Heart left ventricle (tissue), 16 donors: ENCODE measurements around the gene D2HGDH. TPM values are rescaled to one million over a fixed set of nuclear protein-coding genes. Genes with fewer than 3 reads are reported as not detected.
A peak's percentile ranks its signal among the peaks of the same experiment; 100 is the strongest.
"Not testable (repeated sequence)": the region's sequence is repeated elsewhere in the genome, so short reads cannot be mapped to it uniquely, and the experiment has no call there.

Experiments
- ATAC-seq, 4 donors: fragments of 200-7000 bp; cut with Tn5 transposase; one replicate each; pipeline ENCODE4 v1.9.1; 2020 to 2022; ENCODE audit warnings: moderate library complexity in 4 of 4, mild to moderate bottlenecking in 3 of 4, moderate number of reproducible peaks in 1 of 4
- DNase-seq, 5 donors: peaks; one replicate each; pipeline ENCODE4 v3.0.0-alpha.2; 2020
- H3K27ac ChIP-seq, 12 donors: fragments of 200-600 bp; sonication (generic) in 4 of 12; one replicate each; pipeline versions ENCODE4 v1.5.0 to v1.8.0; 2016 to 2022; ENCODE audit warnings: mild to moderate bottlenecking in 2 of 12
- H3K27me3 ChIP-seq, 9 donors: fragments of 200-600 bp; sonication (generic) in 2 of 9; one replicate each; pipeline versions ENCODE4 v1.5.1 to v1.8.0; 2016 to 2022; ENCODE audit warnings: mild to moderate bottlenecking in 3 of 9
- H3K36me3 ChIP-seq, 9 donors: fragments of 200-600 bp; sonication (generic) in 2 of 9; one replicate each; pipeline versions ENCODE4 v1.5.0 to v1.8.0; 2018 to 2022; ENCODE audit warnings: mild to moderate bottlenecking in 2 of 9
- H3K4me1 ChIP-seq, 12 donors: fragments of 200-600 bp; sonication (generic) in 4 of 12; one replicate each; pipeline versions ENCODE4 v1.5.0 to v1.8.0; 2016 to 2022; ENCODE audit warnings: mild to moderate bottlenecking in 3 of 12
- H3K4me3 ChIP-seq, 12 donors: fragments of 200-600 bp; sonication (generic) in 4 of 12; one replicate each; pipeline versions ENCODE4 v1.5.0 to v1.8.0; 2017 to 2022; ENCODE audit warnings: mild to moderate bottlenecking in 9 of 12, moderate library complexity in 4 of 12
- H3K9me3 ChIP-seq, 12 donors: fragments of 200-600 bp; sonication (generic) in 4 of 12; one replicate each; pipeline versions ENCODE4 v1.5.0 to v1.8.0; 2016 to 2022; ENCODE audit warnings: mild to moderate bottlenecking in 1 of 12
- POLR2A ChIP-seq, 2 donors: fragments of 450-650 bp; IDR thresholded peaks; one replicate each; pipeline ENCODE4 v1.6.1; 2017; ENCODE audit warnings: antibody characterized with exemption in 2 of 2, mild to moderate bottlenecking in 2 of 2, moderate library complexity in 2 of 2
- WGBS, 4 donors: extraction: QIAGEN DNeasy Blood & Tissue Kit in 2 of 4; methylation state at CpG; one replicate each; pipeline versions ENCODE4 v1.1.5 to v1.1.7; 2013 to 2018; 5-methylcytosine and 5-hydroxymethylcytosine counted together
- intact Hi-C, 10 donors: fragments of 100-400 bp; cut with DNase I; formaldehyde crosslinking; loops; one replicate each; pipeline versions ENCODE4 v1.11.1 to v1.14.2; 2022
- polyA plus RNA-seq, 2 donors: library from polyadenylated mRNA; stranded (reverse); fragments of 200-250 nt; gene quantifications; one replicate each; pipeline ENCODE4 v1.2.3, GENCODE V29; 2013
- total RNA-seq, 9 donors: library from RNA; depleted of rRNA in 2 of 9; stranded (reverse); fragments of >200 nt in 2 of 9; fragmentation: NEBNext Ultra II Directional in 3 of 9; extraction: Animal tissue kit (Norgen Biotek cat#: 25700) in 3 of 9; gene quantifications; one replicate each; pipeline versions ENCODE4 v1.1.0 to v1.2.4, GENCODE V29; 2016 to 2023
- TF ChIP-seq, protein P1 (sequence below), 12 donors: fragments of 200-600 bp; sonication (generic) in 4 of 12; IDR thresholded peaks; one replicate each; pipeline versions ENCODE4 v1.5.0 to v1.8.0; 2018 to 2022; ENCODE audit warnings: antibody characterized with exemption in 12 of 12, mild to moderate bottlenecking in 5 of 12
- donor health status: ischemic (EF 13 %, LVEDD 7.1; RV severe dilation, severe dysfunction).
- donor health status: healthy with polysubstance abuse.
- donor health status: DM: no; HTN: yes; CAD: no.
- donor health status: DM: no; HTN: no; CAD: no.
- donor health status: ischemic (EF 25% LVEDD 6.9; RV normal size, moderate dysfunction).
- donor health status: ischemic (EF 25% LVEDD 5.7; RV mildly dilated, moderate dysfunction).
- donor health status: healthy.
- donor health status: DM: yes; HTN: yes; CAD: no.
- donor health status: ischemic (EF 35%, LVEDD 5.7; RV mildly dilated, moderate dysfunction).
- donor health status: nonischemic (EF 11% LVEDD 7.7; RV severe dilation, severe dysfunction).
- donor health status: DM: yes; HTN: yes; CAD: no.
- donor health status: PGD.
- donor health status: ischemic (EF 29% LVEDD 5.4; RV normal size, mild dysfunction).
- donor health status: nonischemic (EF 23%, LVEDD 6.1; RV moderate dilation, normal function).

D2HGDH gene
- total and polyA plus RNA-seq, 11 donors, result 7.6 to 24.1 (median 19.8) TPM

- TF ChIP-seq, protein P1, sequence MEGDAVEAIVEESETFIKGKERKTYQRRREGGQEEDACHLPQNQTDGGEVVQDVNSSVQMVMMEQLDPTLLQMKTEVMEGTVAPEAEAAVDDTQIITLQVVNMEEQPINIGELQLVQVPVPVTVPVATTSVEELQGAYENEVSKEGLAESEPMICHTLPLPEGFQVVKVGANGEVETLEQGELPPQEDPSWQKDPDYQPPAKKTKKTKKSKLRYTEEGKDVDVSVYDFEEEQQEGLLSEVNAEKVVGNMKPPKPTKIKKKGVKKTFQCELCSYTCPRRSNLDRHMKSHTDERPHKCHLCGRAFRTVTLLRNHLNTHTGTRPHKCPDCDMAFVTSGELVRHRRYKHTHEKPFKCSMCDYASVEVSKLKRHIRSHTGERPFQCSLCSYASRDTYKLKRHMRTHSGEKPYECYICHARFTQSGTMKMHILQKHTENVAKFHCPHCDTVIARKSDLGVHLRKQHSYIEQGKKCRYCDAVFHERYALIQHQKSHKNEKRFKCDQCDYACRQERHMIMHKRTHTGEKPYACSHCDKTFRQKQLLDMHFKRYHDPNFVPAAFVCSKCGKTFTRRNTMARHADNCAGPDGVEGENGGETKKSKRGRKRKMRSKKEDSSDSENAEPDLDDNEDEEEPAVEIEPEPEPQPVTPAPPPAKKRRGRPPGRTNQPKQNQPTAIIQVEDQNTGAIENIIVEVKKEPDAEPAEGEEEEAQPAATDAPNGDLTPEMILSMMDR (IDR thresholded peaks at IDR 0.05), result no peak
- TF ChIP-seq POLR2A (IDR thresholded peaks at IDR 0.05), result no peak
- H3K4me3 ChIP-seq, result peak overlapping the region in 9 of 12 donors; percentile 32 to 61 (median 55)
These were observed 68.2 kb downstream of the D2HGDH start for GRCh38 chr2:241802421-241803318.

GRCh38 chr2:241803387-241804325 is 69.2 kb downstream of the D2HGDH start:
- TF ChIP-seq, protein P1 (IDR thresholded peaks at IDR 0.05), result no peak
- TF ChIP-seq POLR2A (IDR thresholded peaks at IDR 0.05), result no peak
- H3K36me3 ChIP-seq, result no peaks in the 10 kb centered on the region
- H3K9me3 ChIP-seq, result no peaks in the 10 kb centered on the region
- peaks cover 0 to 21% (median 0%) of the 10 kb centered on the region in 9 donors for H3K27me3 ChIP-seq
- H3K4me3 ChIP-seq, result peak overlapping the region; percentile 18 to 61 (median 53)
- peaks cover 0 to 26% (median 18%) of the 10 kb centered on the region in 12 donors for H3K4me1 ChIP-seq
- H3K27ac ChIP-seq, result peak overlapping the region in 1 of 12 donors; percentile 38
- ATAC-seq (peak; percentile 16 to 81 (median 66)), DNase-seq (peak in 4 of 5 donors; percentile 41 to 79 (median 76))
- intact Hi-C loops, result no loop called here
- 0 to 6% (median 2%) methylated on average over 24 to 109 of the region's 109 CpGs for WGBS, 4 donors

More at GRCh38 chr2:241802421-241803318, 68.2 kb downstream of the D2HGDH start:
- Histone ChIP-seq H3K36me3 (no peaks in the 10 kb centered on the region), H3K27ac (no peak overlapping the region), H3K4me1 (peaks cover 0 to 22% (median 18%) of the 10 kb centered on the region in 12 donors), H3K27me3 (peaks cover 0 to 21% (median 0%) of the 10 kb centered on the region in 9 donors), H3K9me3 (no peaks in the 10 kb centered on the region)
- intact Hi-C loops, result no loop called here
- ATAC-seq (peak in 2 of 4 donors; percentile 12 to 13), DNase-seq (peak in 1 of 5 donors; percentile 24)
- 52 to 65% (median 56%) methylated on average over 22 to 32 of the region's 32 CpGs for WGBS, 4 donors

DNA sequence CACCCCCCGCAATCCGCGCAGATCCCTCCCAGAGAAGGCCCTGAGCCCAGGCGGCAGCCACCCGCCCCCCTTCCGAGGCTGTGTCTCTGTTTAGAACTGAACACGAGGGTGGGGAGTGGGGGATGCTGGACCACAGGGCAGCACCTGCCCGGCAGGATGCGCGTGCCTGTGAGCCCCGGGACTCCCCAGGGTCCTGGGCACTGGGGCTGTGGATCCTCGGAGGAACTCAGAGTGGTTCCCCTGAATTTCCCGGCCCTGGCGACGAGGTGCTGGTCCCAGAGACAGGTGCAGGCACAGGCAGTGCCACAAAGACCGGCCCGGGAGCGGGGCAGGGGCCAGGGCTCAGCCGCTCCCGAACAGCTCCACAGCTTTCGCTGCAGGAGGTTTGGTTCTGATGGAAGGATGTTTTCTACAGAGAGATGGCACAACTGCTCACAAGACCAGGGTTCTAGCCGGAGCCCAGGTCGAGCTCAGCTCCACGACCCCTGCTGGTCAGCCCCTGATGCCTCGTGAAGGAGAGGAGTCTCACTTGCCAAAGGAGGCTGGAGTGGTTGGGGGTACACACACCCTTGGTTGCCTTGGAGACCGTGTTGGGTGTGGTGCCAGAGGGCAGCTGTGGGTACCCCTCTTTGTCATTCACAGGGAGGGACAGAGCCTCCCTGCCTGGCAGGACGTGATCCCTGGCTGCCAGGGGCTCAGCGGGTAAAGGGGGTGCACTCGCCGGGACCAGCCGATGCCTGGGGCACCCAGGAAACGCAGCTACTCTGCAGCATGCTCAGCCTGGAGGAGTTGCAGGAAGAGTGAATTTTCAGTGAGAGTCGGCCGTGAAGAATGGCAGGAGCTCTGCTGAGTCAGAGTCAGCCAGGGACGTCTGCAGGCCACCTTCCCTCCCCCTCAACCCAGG is 70.1 kb downstream of the D2HGDH start:
- TF ChIP-seq POLR2A (IDR thresholded peaks at IDR 0.05), result no peak
- TF ChIP-seq, protein P1 (IDR thresholded peaks at IDR 0.05), result no peak
- intact Hi-C loops, result no loop called here
- Histone ChIP-seq H3K27ac (peak overlapping the region in 1 of 12 donors; percentile 38), H3K4me3 (peak overlapping the region in 10 of 12 donors; percentile 18 to 61 (median 55)), H3K36me3 (no peaks in the 10 kb centered on the region), H3K4me1 (peaks cover 0 to 30% (median 18%) of the 10 kb centered on the region in 12 donors), H3K9me3 (no peaks in the 10 kb centered on the region), H3K27me3 (peaks cover 0 to 21% (median 0%) of the 10 kb centered on the region in 9 donors)
- peak in 3 of 5 donors; percentile 6 to 58 (median 24) for DNase-seq
- ATAC-seq, result peak in 3 of 4 donors; percentile 4 to 44 (median 20)
- 15 to 18% (median 17%) methylated on average over 24 to 35 of the region's 35 CpGs for WGBS, 4 donors

GRCh38 chr2:241806217-241806616 is 71.8 kb downstream of the D2HGDH start:
- H3K27me3 ChIP-seq, result peaks cover 0 to 21% (median 0%) of the 10 kb centered on the region in 9 donors
- peaks cover 0 to 47% (median 24%) of the 10 kb centered on the region in 12 donors for H3K4me1 ChIP-seq
- H3K9me3 ChIP-seq, ATAC-seq, H3K27ac ChIP-seq, H3K36me3 ChIP-seq, DNase-seq, H3K4me3 ChIP-seq, intact Hi-C loops: not testable (repeated sequence)
- 11 to 49% methylated on average over 3 of the region's 8 CpGs; no CpG with 5 or more reads in 2 of the 4 donors for WGBS, 4 donors
